HG02642 (cell line): ENCODE results near the gene HOXB3.
"Not testable (repeated sequence)": the region's sequence is repeated elsewhere in the genome, so short reads cannot be mapped to it uniquely, and the experiment has no call there.

ENCODE experiments used
- ATAC-seq: cut with Tn5 transposase; IDR thresholded peaks from one replicate; pipeline ENCODE4 v1.9.1; 2021; ENCODE audit warnings: mild to moderate bottlenecking; ENCODE audit not compliant: unreplicated experiment, poor library complexity

The HOXB3 gene

GRCh38 chr17:48513666-48514455 is 76.2 kb downstream of the HOXB3 start:
- ATAC-seq: no peak

GRCh38 chr17:48513097-48513496 is 76.9 kb downstream of the HOXB3 start:
- ATAC-seq: no peak

- peak; percentile 49 for ATAC-seq
These were observed 79.1 kb downstream of the HOXB3 start for GRCh38 chr17:48510761-48511604.

GRCh38 chr17:48510381-48510760 is 79.7 kb downstream of the HOXB3 start:
- no peak for ATAC-seq

GRCh38 chr17:48509708-48510107 is 80.3 kb downstream of the HOXB3 start:
- not testable (repeated sequence) for ATAC-seq

- ATAC-seq: no peak
These were observed 83.8 kb downstream of the HOXB3 start for GRCh38 chr17:48506246-48506645.

GRCh38 chr17:48505788-48506187 is 84.3 kb downstream of the HOXB3 start:
- ATAC-seq: no peak

- no peak for ATAC-seq
These were observed 85.1 kb downstream of the HOXB3 start for GRCh38 chr17:48504953-48505352.

GRCh38 chr17:48503747-48504146 is 86.3 kb downstream of the HOXB3 start:
- ATAC-seq: no peak

GRCh38 chr17:48502901-48503300 is 87.1 kb downstream of the HOXB3 start:
- no peak for ATAC-seq

- ATAC-seq: no peak
These were observed 87.7 kb downstream of the HOXB3 start for GRCh38 chr17:48502312-48502711.

GRCh38 chr17:48500435-48501426 is 89.3 kb downstream of the HOXB3 start:
- no peak for ATAC-seq

GRCh38 chr17:48499735-48500434 is 90.2 kb downstream of the HOXB3 start:
- ATAC-seq: no peak

- no peak for ATAC-seq
These were observed 90.8 kb downstream of the HOXB3 start for GRCh38 chr17:48499248-48499647.
